Posterior vena cava (tissue), 2 donors: ENCODE measurements around the gene DENND4B. TPM values are rescaled to one million over a fixed set of nuclear protein-coding genes. Genes with fewer than 3 reads are reported as not detected.
A peak's percentile ranks its signal among the peaks of the same experiment; 100 is the strongest.

Experiments
- DNase-seq: peaks from one replicate; pipeline ENCODE4 v3.0.0-alpha.2; 2020; ENCODE audit warnings: low spot score
- intact Hi-C, 2 donors: fragments of 100-400 bp; cut with DNase I; formaldehyde crosslinking; loops; one replicate each; pipeline versions ENCODE4 v1.14.1 to v1.14.2; 2022 to 2023
- total RNA-seq, 2 donors: library from RNA; stranded (reverse); fragmentation: NEBNext Ultra II Directional; extraction: Animal tissue kit (Norgen Biotek cat#: 25700); gene quantifications; one replicate each; pipeline ENCODE4 v1.2.1, GENCODE V29; 2021
- donor health status: DM: yes; HTN: yes; CAD: no.
- donor health status: DM: yes; HTN: yes; CAD: no.

DENND4B gene
- total RNA-seq, 2 donors from 2014 or later: 41.7 to 47.5 TPM

DNA sequence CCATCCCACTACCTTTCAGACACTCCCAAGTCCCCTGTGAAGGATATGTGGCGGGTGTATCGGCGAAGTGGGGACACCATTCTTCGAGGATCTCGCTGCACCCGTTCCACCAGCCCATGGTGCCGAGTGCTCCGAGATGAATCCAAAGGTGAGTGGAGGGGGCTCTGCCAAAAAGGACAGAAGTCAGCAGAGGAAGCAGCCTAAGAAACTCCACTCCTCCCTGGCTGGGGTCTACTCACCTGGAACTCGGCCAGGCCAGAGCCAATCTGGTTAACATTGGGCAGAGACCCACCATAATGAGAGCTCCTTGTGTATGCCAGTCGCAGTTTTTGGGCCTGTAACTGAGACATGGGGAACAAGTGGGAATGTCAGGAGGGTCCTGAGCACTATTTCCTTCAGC is 8.3 kb upstream of the DENND4B start:
- intact Hi-C loops: no loop called here
- no peak for DNase-seq

DNA sequence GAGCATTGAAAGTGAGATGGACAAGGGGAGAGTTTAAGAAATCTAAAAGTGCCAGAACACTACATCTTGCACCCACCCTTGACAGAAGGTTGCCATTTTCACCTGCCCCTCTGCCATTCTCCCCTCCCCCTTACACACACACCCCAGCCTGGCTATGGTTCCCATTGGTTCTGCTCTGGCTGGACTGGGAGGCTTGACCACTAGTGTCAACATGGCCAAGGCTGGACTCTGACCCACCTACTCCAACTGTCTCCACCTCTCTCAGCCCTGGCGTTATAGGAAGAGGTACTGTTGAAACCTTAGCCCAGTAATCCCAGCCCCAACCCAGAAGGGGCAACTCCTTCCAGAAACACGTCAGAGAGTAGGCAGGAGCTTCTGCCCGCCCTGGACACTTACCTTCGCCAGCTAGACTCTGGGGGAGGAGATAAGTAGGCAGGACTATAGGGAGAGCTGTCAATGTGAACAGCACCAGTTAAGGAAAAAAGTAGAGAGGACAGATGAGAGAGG is 7.4 kb upstream of the DENND4B start:
- DNase-seq: no peak
- intact Hi-C loops: no loop called here

DNA sequence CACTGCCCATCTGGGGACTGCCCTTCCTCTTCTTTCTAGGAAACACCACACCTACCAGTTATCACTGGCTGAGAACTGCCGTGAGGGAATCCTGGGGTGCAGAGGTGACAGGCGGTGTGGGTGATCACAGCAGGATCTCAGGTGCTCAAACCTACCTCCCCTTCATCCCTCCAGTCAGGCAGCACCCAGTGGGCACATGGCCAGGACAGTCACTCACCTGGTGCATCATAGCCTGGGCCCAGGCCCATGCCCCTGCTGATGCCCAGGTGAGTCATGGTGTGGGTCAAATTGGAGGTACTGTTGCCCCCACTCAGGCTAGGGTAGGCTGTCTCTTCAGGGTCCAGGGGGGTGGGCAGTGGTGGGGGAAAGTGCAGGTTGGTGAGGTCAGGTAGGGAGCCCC is 5.3 kb upstream of the DENND4B start:
- intact Hi-C loops: no loop called here
- DNase-seq: no peak

DNA sequence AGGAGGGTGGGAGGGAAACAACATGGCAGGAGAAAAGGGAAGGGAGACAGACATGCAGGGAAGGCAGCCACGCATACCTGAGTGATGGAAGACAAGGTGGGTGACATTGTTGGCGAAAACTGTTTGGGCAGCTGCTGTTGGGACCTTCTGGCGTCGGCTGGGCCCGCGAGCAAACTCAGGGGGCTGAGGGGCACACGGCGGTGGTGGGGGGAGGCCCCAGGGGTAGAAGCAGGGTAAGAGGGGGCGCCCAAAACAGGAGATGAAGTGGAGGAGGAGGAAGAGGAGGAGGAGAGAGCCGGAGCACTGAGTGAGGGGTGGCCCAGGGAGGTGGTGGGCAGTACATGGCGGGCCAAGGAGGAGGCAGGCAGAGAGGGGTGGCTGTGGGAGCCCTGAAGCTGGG is 4.7 kb upstream of the DENND4B start:
- DNase-seq: no peak
- intact Hi-C loops: no loop called here

DNA sequence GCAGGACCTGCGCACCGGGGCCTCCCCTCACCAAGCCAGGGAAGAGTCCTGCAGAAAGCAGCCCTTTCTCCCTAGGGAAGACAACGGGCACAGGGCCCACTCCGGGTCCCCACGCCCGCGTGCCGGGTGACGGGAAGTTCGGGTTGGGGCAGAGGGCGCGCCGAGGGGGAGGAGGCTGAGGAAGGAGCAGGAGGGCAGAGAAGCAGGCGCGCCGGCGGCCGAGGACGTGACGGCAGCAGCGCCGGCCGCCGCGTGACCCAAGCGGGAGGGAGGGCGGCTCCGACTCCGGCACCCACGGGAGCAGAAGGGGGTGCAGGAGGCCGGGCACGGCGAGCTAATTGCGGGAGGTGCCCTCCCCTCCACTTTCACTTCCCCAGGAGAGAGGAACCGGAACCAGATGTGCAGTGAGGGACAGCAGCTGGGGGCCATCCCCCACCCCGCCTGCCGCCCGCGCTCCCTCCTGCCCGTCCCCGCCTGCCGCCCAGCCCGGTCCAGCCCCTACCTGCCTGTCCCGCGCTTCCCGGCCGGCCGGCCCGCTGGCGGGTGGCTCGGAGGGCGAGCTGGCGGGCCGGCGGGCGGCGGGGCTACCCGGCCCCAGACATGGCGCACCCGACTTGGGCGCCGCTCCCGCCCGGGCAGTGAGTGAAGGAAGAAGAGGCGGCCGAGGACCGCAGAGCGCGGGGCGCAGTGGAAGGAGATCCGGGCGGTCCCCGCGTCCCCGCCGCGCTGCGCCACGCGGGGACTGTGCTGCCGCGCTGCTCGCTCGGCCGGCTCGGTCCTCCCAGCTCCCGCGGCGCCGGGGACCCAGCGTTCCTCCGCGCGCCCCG is 510 bp downstream of the DENND4B start:
- intact Hi-C loops: loop anchor here in 1 of 2 donors (10.0 kb wide), 1 partner anchor 151 kb away; no protein-coding TSS in a partner anchor
- peak; percentile 97 for DNase-seq

DNA sequence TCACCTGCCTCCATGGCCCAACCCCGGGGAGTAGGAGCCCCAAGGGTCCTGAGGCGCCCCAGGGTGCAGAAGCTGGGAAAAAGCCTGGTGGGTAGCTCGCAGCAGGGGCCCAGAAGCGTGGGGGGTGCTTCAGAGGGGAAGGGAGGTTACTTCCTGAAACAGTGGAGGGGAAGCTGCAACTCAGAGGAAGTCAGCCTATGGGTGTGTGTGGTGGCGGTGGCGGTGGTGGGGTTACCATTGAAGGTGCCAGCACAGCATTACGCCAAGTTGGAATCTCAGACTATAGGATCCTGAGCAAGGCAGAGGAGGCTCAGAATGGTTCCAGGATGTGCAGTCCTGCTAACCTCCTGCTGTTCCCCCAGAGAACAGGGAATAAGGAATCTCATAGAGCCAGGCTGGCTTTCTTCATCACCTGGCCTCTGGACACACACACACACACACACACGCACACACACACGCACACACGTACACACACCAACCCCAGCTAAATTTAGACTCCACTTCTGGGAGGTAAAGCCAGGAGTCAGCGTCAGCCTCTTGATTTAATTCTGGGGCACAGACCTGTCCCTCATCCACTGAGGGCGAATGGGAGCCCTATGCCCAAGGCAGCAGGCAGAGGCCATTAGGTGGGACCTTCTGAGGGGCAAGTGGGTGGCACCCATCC is 1.3 kb downstream of the DENND4B start:
- peak; percentile 92 for DNase-seq
- intact Hi-C loops: loop anchor here in 1 of 2 donors (10.0 kb wide), 1 partner anchor 150 kb away; no protein-coding TSS in a partner anchor

DNA sequence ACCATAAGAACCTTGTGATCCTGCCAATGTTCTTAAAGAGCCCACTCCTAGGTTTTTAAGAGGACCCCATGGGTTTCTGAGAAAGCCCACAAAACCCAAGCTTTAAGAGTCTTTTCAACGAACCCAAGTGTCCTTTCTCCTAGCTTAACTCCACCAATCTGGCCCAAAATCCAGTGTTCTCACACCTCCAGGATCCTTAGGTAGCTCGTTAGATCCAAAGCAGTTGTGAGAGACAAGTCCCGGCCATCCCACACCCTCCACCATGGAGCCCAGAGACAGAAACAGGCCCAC is 1.7 kb downstream of the DENND4B start:
- DNase-seq: peak; percentile 70
- intact Hi-C loops: loop anchor here in 1 of 2 donors (10.0 kb wide), 1 partner anchor 150 kb away; no protein-coding TSS in a partner anchor

DNA sequence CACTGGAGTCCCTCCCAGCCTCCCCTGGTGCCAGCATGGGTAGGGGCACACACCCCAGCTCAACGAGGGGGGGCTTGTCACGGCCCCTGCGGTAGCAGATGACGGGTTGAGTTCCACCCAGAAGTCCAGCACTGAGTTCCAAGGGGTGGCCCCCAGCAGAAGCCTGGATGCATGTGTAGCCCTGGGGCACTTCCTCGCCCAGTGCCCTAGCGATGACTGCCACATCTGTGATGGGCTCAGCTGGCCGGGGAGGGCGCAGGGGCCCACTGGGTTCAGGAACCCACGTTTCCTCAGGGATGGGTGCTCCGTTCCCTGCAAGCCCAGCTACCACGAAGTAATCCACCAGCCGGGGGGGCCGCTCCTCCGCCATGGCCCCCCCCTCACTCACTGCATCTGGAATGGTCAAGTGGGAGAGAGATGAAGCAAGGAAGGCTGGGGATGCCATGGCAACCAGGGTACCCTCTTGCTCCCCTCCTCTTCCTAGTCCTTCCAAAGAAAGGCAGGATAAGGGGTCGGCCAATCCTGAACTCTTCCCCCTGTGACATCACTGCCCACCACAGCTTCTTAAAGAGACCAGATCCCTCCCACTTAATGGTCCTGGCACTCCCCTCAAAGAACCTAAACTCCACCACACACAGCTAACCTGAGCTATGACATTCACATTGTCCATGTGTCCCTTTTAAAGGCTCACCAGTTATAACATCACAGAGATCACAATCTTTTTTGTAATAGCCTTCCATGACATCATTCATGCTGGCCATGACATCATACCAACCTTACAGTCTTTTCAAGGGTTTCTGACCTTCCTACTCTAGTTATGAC is 2.3 kb downstream of the DENND4B start:
- peak; percentile 85 for DNase-seq
- intact Hi-C loops: loop anchor here in 1 of 2 donors (10.0 kb wide), 1 partner anchor 149 kb away; no protein-coding TSS in a partner anchor

DNA sequence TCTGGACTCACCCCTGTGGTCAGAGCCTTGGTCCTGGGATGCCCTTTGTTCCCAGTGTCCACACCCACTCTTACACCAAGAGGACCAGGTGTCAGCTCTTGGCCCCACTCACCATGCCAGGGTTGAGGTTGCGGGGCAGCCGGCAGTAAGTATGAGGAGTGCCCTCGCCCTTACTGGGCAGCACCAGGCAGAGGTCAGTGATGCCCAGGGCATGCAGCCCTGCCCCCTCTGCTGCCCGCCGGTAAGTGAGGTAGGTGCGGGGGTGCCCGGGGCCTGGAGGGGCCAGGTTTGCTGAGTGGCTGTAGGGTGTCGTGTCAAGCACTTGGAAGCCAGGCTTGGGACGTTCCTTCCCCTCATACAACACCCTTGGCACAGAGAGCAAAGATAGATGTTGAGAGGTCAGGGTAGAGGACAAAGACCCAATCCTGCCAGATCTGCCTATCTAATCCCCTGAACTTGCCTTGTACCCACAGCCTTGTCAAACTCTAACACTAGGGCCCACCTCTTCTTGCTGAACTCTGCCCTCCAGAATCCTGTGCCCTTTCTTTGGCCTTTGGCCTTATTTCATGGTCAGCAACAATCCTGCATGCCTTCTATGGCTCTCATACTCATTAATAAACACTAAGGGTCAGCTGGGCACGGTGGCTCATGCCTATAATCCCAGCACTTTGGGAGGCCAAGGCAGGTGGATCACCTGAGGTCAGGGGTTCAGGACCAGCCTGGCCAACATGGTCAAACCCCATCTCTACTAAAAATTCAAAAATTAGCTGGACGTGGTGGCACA is 3.6 kb downstream of the DENND4B start:
- DNase-seq: peak; percentile 68
- intact Hi-C loops: loop anchor here in 1 of 2 donors (10.0 kb wide), 1 partner anchor 148 kb away; no protein-coding TSS in a partner anchor

DNA sequence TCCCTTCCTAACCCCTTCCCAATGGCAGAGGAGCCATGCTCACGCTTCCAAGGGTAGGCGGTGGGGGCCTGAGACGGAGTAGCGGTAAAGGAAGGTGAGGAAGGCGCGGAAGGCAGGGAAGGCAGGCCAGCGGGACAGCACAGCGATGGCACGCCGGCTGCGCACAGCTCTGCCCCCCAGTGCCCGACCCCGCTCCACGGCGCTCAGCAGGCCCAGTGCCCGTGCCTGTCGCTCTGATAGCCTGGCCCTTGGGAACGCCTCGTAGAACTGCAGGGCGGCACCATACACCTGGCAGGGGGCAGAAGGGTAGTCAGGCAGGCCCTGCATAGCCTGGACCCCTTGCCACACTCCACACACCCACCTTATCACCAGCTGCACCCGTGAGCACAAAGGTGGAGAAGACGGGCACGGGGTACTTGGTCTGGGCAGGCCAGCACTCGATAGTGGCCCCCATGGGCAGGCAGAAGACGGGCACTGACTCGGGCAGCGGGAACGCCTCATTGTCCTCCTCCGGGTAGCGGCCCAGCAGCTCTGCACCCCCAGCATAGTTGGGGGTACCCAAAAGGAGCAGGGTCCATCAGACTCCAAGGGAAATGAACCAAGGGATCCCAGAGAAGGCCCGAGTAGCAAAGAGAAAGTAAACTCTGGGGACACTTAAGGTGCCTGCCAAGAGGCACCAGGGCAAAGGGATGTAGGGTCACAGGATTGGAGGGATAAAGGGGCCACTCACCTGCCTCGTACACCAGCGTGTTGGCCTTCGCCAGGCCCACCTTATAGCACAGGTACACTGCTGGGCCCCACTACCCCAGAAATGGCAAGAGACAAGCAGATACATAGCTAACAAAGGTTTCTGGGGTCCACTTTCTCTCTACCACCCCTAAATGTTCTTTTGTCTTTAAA is 4.4 kb downstream of the DENND4B start:
- intact Hi-C loops: loop anchor here in 1 of 2 donors (10.0 kb wide), 1 partner anchor 147 kb away; no protein-coding TSS in a partner anchor
- DNase-seq: peak; percentile 72

DNA sequence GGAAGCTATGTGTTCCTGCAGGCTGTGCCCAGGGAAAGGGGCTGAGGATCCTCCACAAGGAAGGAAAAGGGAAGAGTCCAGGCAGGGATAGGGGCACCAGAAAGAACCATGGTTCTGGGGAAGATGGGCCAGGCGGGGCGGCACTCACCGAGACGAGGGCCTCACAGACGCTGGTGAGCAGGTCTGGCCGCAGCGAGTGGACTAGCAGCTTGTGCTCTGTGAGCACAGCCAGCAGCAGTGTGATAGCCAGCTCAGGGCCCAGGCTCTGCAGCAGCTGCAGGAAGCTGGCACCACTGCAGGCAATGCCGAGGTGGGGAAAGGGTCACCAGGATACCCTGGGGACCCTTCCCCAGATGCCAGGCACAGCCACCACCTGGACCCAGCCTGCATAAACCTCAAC is 5.8 kb downstream of the DENND4B start:
- intact Hi-C loops: loop anchor here in 1 of 2 donors (10.0 kb wide), 1 partner anchor 146 kb away; no protein-coding TSS in a partner anchor
- DNase-seq: peak; percentile 40

DNA sequence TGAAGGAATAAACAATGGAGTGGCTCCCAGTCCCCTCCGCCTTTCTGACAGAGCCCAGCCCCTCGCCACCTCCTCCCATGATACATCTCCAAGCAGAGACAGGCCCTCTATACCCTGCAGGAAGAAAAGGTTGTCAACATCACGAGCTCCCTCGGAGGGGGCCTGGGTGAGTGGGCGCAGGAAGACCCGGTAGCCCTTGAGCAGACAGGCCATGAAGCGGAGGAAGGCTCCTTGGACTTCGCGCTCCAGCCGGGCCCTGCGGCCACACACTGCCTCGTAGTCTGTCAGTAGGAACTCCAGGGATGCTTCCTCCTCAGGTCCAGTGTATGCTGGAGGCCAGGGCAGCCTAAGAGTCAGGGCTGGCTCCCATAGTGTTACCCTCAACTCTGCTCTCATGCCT is 7.0 kb downstream of the DENND4B start:
- peak; percentile 72 for DNase-seq
- intact Hi-C loops: no loop called here

DNA sequence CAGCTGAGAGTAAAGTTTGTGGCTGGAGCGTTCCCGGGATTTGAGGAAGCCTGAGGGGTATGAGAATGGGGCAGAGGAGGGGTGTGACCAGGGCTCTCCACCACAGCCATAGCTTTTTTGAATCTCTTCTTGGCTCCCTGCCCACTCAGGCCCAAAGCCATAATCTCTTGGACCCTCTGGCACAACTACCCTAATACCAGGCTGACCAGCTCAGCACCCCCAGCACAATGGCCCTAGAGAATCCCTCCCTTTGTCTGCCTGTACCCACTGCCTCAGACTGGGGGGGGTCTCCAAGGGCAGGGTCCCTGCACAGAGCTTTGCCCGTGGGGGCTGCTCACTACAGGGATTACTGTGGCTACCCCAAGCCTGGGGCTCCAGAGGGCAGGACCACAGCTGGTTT is 7.5 kb downstream of the DENND4B start:
- DNase-seq: peak; percentile 44
- intact Hi-C loops: no loop called here

DNA sequence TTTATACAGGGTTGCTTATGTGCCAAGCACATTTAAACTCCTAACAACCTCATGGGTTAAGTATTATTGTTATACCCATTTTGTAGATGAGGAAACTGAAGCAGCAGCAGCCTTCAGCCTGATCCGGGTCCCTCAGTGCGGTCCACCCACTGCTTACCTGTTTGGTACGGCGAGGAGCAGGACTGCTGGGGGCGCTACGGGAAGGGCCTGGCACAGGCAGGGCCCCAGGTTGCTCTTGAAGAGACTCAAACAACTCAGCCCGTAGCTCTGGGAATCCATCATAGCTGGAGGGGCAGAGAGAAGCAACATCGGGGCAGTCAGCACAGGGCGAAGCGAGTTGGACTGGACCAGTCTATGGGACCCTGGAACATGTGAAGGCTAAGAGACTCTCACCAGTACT is 9.2 kb downstream of the DENND4B start:
- intact Hi-C loops: no loop called here

DNA sequence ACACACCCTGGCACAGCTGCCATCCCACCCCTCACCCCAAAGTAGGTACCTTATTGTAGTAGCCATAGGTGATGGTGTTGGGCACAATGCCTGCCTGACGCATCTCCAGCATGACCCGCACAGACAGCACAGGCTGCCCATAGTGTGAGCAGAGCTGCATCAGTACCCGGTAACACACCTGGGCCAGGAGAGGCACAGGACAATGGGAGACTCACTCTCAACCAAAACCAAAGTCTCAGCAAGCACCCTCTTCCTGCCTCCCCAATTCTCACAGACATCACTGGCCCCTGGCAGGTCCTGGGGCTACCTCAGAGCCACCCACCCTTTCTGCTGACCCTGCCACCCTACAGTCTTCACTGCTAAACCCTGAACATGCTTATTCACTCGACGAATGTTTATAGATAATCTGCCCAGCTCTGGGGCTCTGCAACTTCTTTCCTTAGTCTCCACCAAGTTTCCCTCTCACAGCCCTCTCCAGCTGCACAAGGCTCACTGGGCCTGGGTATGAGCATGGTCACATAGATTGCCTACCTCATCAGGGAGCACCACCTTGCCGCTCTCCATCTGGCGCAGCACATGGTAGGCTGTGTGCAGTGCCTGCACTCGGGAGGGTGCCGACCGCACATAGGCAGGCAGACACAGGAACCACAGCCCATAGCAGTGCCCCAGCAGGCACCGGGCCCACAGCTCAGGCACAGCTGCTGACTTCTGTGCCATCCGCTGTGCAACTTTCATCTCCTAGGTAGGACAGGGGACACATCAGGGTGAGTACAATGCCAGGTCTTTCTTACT is 10.3 kb downstream of the DENND4B start:
- intact Hi-C loops: no loop called here
- DNase-seq: peak; percentile 41

More for the DNA sequence above, 9.2 kb downstream of the DENND4B start:
- DNase-seq: peak; percentile 47

DNA sequence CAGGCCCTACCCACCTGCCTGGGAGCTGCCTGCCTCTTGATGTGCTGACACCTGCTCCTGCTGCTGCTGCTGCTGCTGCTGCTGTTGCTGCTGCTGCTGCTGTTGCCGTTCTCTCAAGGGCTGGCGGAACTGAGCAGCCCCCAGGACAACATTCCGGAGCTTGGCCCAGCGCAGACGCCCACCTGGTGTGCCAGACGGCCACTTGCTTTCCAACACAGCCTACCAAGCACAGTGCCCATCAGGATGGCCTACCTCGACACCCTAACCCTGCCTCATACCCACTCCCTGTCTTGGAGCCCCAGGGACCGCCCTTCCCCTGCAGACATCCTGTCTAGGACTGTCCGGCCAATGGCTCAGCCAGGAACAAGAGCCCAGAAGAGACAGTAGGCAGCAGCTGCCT is 11.8 kb downstream of the DENND4B start:
- intact Hi-C loops: no loop called here
- no peak for DNase-seq

DNA sequence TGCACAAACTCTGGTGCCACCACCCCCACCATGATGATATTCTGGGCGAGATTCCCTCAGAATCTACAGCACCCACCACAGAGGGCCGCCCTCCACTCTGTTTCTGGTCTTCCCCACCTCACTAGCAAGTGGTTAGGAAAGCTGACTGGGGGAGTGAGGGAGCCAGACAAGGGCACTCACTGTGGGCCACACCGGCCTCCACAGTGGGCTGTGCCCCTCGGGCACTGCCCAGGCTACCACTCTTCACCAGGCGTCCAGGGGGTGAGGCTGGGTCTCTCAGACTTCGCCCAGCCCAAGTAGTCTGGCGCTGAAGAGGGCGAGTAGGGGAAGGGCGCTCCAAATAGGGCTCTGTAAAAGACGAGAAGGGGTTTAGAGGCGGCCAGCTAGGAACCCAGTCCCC is 12.6 kb downstream of the DENND4B start:
- DNase-seq: no peak
- intact Hi-C loops: no loop called here
